HG02623 (cell line): ENCODE results near the gene ADGRG7.
A peak's percentile ranks its signal among the peaks of the same experiment; 100 is the strongest.

Source experiments
- ATAC-seq: cut with Tn5 transposase; IDR thresholded peaks from one replicate; pipeline ENCODE4 v1.9.1; 2021; ENCODE audit warnings: moderate library complexity; ENCODE audit not compliant: unreplicated experiment

Gene ADGRG7

GRCh38 chr3:100600181-100601042 is 9.0 kb upstream of the ADGRG7 start:
- ATAC-seq, result no peak

GRCh38 chr3:100602506-100603444 is 6.6 kb upstream of the ADGRG7 start:
- peak; percentile 39 for ATAC-seq

- peak; percentile 31 for ATAC-seq
Observed at GRCh38 chr3:100603469-100603868, 5.9 kb upstream of the ADGRG7 start.

- no peak for ATAC-seq
Observed at GRCh38 chr3:100605358-100605757, 4.0 kb upstream of the ADGRG7 start.

GRCh38 chr3:100606894-100607512 is 2.4 kb upstream of the ADGRG7 start:
- ATAC-seq, result peak; percentile 77

- no peak for ATAC-seq
Observed at GRCh38 chr3:100609963-100610362, 562 bp downstream of the ADGRG7 start.

GRCh38 chr3:100611221-100611620 is 1.8 kb downstream of the ADGRG7 start:
- no peak for ATAC-seq

GRCh38 chr3:100613721-100614390 is 4.5 kb downstream of the ADGRG7 start:
- no peak for ATAC-seq

GRCh38 chr3:100614941-100615340 is 5.5 kb downstream of the ADGRG7 start:
- no peak for ATAC-seq

GRCh38 chr3:100615684-100616083 is 6.3 kb downstream of the ADGRG7 start:
- no peak for ATAC-seq

- no peak for ATAC-seq
Observed at GRCh38 chr3:100621251-100621650, 11.8 kb downstream of the ADGRG7 start.

- ATAC-seq, result no peak
Observed at GRCh38 chr3:100627491-100627890, 18.1 kb downstream of the ADGRG7 start.

GRCh38 chr3:100629421-100630127 is 20.2 kb downstream of the ADGRG7 start:
- no peak for ATAC-seq

- ATAC-seq, result no peak
Observed at GRCh38 chr3:100630664-100631063, 21.3 kb downstream of the ADGRG7 start.

- ATAC-seq, result no peak
Observed at GRCh38 chr3:100631236-100631635, 21.8 kb downstream of the ADGRG7 start.

- no peak for ATAC-seq
Observed at GRCh38 chr3:100634493-100635272, 25.3 kb downstream of the ADGRG7 start.

GRCh38 chr3:100635273-100635701 is 25.9 kb downstream of the ADGRG7 start:
- no peak for ATAC-seq

GRCh38 chr3:100637197-100637631 is 27.8 kb downstream of the ADGRG7 start:
- ATAC-seq, result no peak

GRCh38 chr3:100640633-100641032 is 31.2 kb downstream of the ADGRG7 start:
- no peak for ATAC-seq
